ENCODE data around the gene DCAKD.

DNA sequence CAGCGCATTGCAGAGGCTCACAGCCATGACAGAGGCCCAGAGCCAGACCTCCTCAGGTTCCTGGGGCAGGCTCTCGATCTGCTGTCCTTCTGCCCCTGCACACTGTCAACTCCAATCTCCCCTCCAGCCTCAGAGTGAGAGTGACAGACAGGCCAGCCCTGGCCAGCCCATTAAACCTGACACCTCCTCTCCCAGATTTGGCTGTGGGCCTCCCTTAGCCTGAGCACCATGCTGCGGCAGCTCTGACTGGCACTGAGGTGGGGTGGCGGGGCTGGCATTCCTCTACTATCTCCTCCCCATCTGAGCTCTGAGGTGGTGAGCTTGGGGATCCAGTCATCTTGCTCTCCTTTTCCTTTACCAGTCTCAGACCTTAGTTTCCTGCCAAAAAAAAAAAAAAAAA is 67.9 kb downstream of the DCAKD start:
- TF ChIP-seq, protein P1, sequence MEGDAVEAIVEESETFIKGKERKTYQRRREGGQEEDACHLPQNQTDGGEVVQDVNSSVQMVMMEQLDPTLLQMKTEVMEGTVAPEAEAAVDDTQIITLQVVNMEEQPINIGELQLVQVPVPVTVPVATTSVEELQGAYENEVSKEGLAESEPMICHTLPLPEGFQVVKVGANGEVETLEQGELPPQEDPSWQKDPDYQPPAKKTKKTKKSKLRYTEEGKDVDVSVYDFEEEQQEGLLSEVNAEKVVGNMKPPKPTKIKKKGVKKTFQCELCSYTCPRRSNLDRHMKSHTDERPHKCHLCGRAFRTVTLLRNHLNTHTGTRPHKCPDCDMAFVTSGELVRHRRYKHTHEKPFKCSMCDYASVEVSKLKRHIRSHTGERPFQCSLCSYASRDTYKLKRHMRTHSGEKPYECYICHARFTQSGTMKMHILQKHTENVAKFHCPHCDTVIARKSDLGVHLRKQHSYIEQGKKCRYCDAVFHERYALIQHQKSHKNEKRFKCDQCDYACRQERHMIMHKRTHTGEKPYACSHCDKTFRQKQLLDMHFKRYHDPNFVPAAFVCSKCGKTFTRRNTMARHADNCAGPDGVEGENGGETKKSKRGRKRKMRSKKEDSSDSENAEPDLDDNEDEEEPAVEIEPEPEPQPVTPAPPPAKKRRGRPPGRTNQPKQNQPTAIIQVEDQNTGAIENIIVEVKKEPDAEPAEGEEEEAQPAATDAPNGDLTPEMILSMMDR (conservative IDR thresholded peaks at IDR 0.05 in 1 of 2, IDR thresholded peaks at IDR 0.05 in 1 of 2; ENCODE audit: low read depth in 1 of 2, low read length in 2 of 2): no peak
- no peak for TF ChIP-seq EZH2 (IDR thresholded peaks at IDR 0.05; ENCODE audit: low read length, missing control alignments)

Measured in fibroblast of lung (primary cell).